Measurements from ENCODE around the gene MYH7.

GRCh38 chr14:23457587-23458445 is 22.4 kb upstream of the MYH7 start:
- no peak for TF ChIP-seq CTCF (IDR thresholded peaks at IDR 0.05)
- no peak for TF ChIP-seq POLR2A (IDR thresholded peaks at IDR 0.05)

Data from ovary (tissue), 3 donors.